IMR-90 (cell line): ENCODE results near the gene SIGLEC14. TPM values are rescaled to one million over a fixed set of nuclear protein-coding genes. Genes with fewer than 3 reads are reported as not detected.

ENCODE experiments used
- ATAC-seq: fragments of 200-7000 bp; cut with Tn5 transposase; 2 replicates; pipeline ENCODE4 v1.9.1; 2020; ENCODE audit warnings: low read depth, mild to moderate bottlenecking, moderate library complexity
- BruUV-seq: library from RNA; stranded (reverse); fragments of 400-500 nt; replicated peaks from 2 replicates; lab custom pipeline; 2021; lab: Mats Ljungman, UMichigan
- CTCF ChIA-PET: fragments of 300-600 bp; formaldehyde crosslinking; extraction: SDS; loops from one replicate; lab custom pipeline; 2021; ENCODE audit warnings: antibody characterized with exemption; lab: Yijun Ruan, JAX
- POLR2A ChIA-PET: fragments of 300-600 bp; sonication (Branson Sonifier 250); formaldehyde crosslinking; loops from one replicate; lab custom pipeline; 2022; ENCODE audit warnings: antibody characterized with exemption; ENCODE audit not compliant: unreplicated experiment; lab: Charles Lee
- DNase-seq: peaks from one replicate; pipeline ENCODE4 v3.0.0; 2013
- H2AFZ ChIP-seq: replicated peaks from 2 replicates; pipeline ENCODE3; 2013; ENCODE audit warnings: low read length, mild to moderate bottlenecking; ENCODE audit not compliant: poor library complexity
- H2AK5ac ChIP-seq: 2 replicates; pipeline ENCODE4 v1.6.1; 2013; ENCODE audit warnings: low read depth, low read length, inconsistent platforms
- H2AK9ac ChIP-seq: replicated peaks from 2 replicates; pipeline ENCODE3; 2013; ENCODE audit warnings: mild to moderate bottlenecking, low read depth, low read length, moderate library complexity; ENCODE audit not compliant: poor library complexity
- H2BK120ac ChIP-seq: 2 replicates; pipeline ENCODE4 v1.6.1; 2013; ENCODE audit warnings: low read depth, low read length, inconsistent platforms
- H2BK15ac ChIP-seq: 3 replicates; pipeline ENCODE4 v1.6.1; 2013; ENCODE audit warnings: low read depth, low read length, inconsistent platforms
- H2BK20ac ChIP-seq: 2 replicates; pipeline ENCODE4 v1.6.1; 2013; ENCODE audit warnings: low read depth, mild to moderate bottlenecking, inconsistent platforms, low read length, moderate library complexity
- H2BK5ac ChIP-seq: 2 replicates; pipeline ENCODE4 v1.6.1; 2013; ENCODE audit warnings: mild to moderate bottlenecking, low read depth, low read length, inconsistent platforms; ENCODE audit not compliant: poor library complexity, severe bottlenecking
- H3K14ac ChIP-seq: replicated peaks from 2 replicates; pipeline ENCODE4 v1.6.1; 2013; ENCODE audit warnings: low read depth, low read length, inconsistent platforms
- H3K18ac ChIP-seq: 2 replicates; pipeline ENCODE4 v1.6.1; 2013; ENCODE audit warnings: low read depth, low read length, control low read depth
- H3K23ac ChIP-seq: 2 replicates; pipeline ENCODE4 v1.6.1; 2013; ENCODE audit warnings: low read depth, low read length, inconsistent platforms
- H3K27ac ChIP-seq: 2 replicates; pipeline ENCODE4 v1.5.1; 2013; ENCODE audit warnings: mild to moderate bottlenecking, control low read depth, low read length; ENCODE audit not compliant: insufficient read depth
- H3K27me3 ChIP-seq: 2 replicates; pipeline ENCODE4 v1.6.1; 2013; ENCODE audit warnings: low read length; ENCODE audit not compliant: control insufficient read depth, insufficient read depth
- H3K36me3 ChIP-seq: 2 replicates; pipeline ENCODE4 v1.6.1; 2013; ENCODE audit warnings: low read length, mixed read lengths; ENCODE audit not compliant: control insufficient read depth, insufficient read depth
- H3K4ac ChIP-seq: 2 replicates; pipeline ENCODE4 v1.6.1; 2013; ENCODE audit warnings: low read depth, low read length, inconsistent platforms
- H3K4me1 ChIP-seq: 2 replicates; pipeline ENCODE4 v1.6.1; 2013; ENCODE audit warnings: low read length, mixed read lengths; ENCODE audit not compliant: control insufficient read depth, insufficient read depth
- H3K4me2 ChIP-seq: 2 replicates; pipeline ENCODE4 v1.6.1; 2013; ENCODE audit warnings: low read depth, mild to moderate bottlenecking, control low read depth, low read length, moderate library complexity
- H3K4me3 ChIP-seq: 2 replicates; pipeline ENCODE4 v1.5.1; 2013; ENCODE audit warnings: low read depth, mild to moderate bottlenecking, control low read depth, low read length, moderate library complexity; ENCODE audit not compliant: insufficient read depth
- H3K56ac ChIP-seq: 2 replicates; pipeline ENCODE4 v1.6.1; 2013; ENCODE audit warnings: low read length, inconsistent platforms; ENCODE audit not compliant: insufficient read depth; ENCODE audit errors: extremely low read depth
- H3K79me1 ChIP-seq, 2 experiments: 2 replicates each; pipeline ENCODE4 v1.6.1; 2013; ENCODE audit warnings: low read length in 2 of 2, inconsistent platforms in 1 of 2, low read depth in 1 of 2
- H3K9ac ChIP-seq: 2 replicates; pipeline ENCODE4 v1.6.1; 2013; ENCODE audit warnings: low read depth, low read length, control low read depth
- H3K9me1 ChIP-seq: 2 replicates; pipeline ENCODE4 v1.6.1; 2013; ENCODE audit warnings: low read length, inconsistent platforms; ENCODE audit not compliant: insufficient read depth
- H3K9me3 ChIP-seq: 2 replicates; pipeline ENCODE4 v1.6.1; 2013; ENCODE audit warnings: low read length; ENCODE audit not compliant: control insufficient read depth, insufficient read depth
- H4K20me1 ChIP-seq: 2 replicates; pipeline ENCODE4 v1.6.1; 2013; ENCODE audit warnings: low read length, inconsistent platforms; ENCODE audit not compliant: insufficient read depth
- H4K5ac ChIP-seq: 2 replicates; pipeline ENCODE4 v1.6.1; 2013; ENCODE audit warnings: mild to moderate bottlenecking, low read depth, low read length, control low read depth
- H4K8ac ChIP-seq, 2 experiments: 2 replicates each; pipeline ENCODE4 v1.6.1; 2013; ENCODE audit warnings: low read depth in 2 of 2, low read length in 2 of 2, control low read depth in 1 of 2, inconsistent platforms in 1 of 2
- H4K91ac ChIP-seq: 2 replicates; pipeline ENCODE4 v1.6.1; 2013; ENCODE audit warnings: low read depth, low read length, inconsistent platforms; ENCODE audit not compliant: insufficient read depth
- BHLHE40 ChIP-seq: fragments of 150-350 bp; IDR thresholded peaks from 2 replicates; pipeline ENCODE4 v1.6.1; 2016; ENCODE audit warnings: mild to moderate bottlenecking, low read depth, low read length
- CEBPB ChIP-seq: IDR thresholded peaks from 2 replicates; pipeline ENCODE4 v1.6.1; 2012; ENCODE audit warnings: low read depth, low read length, improper control_type of control experiment
- CHD1 ChIP-seq: IDR thresholded peaks from 2 replicates; pipeline ENCODE4 v1.6.1; 2012; ENCODE audit warnings: low read depth, low read length, improper control_type of control experiment
- FOS ChIP-seq: fragments of 150-350 bp; IDR thresholded peaks from 2 replicates; pipeline ENCODE4 v1.6.1; 2016; ENCODE audit warnings: low read depth, low read length
- MAFK ChIP-seq: IDR thresholded peaks from 2 replicates; pipeline ENCODE4 v1.6.1; 2012; ENCODE audit warnings: low read depth, low read length, improper control_type of control experiment
- MAZ ChIP-seq: IDR thresholded peaks from 2 replicates; pipeline ENCODE4 v1.6.1; 2012; ENCODE audit warnings: low read depth, mild to moderate bottlenecking, low read length, improper control_type of control experiment, moderate library complexity, borderline replicate concordance
- MXI1 ChIP-seq: IDR thresholded peaks from 2 replicates; pipeline ENCODE4 v1.6.1; 2012; ENCODE audit warnings: low read depth, mild to moderate bottlenecking, low read length, moderate library complexity, borderline replicate concordance
- NFE2L2 ChIP-seq: fragments of 150-350 bp; IDR thresholded peaks from 2 replicates; pipeline ENCODE4 v1.6.1; 2016; ENCODE audit warnings: low read depth, mild to moderate bottlenecking, low read length
- POLR2A ChIP-seq: IDR thresholded peaks from 2 replicates; pipeline ENCODE4 v1.6.1; 2012; ENCODE audit warnings: mild to moderate bottlenecking, low read depth, low read length
- RAD21 ChIP-seq: IDR thresholded peaks from 2 replicates; pipeline ENCODE4 v1.6.1; 2012; ENCODE audit warnings: low read length, improper control_type of control experiment
- RCOR1 ChIP-seq: IDR thresholded peaks from 2 replicates; pipeline ENCODE4 v1.6.1; 2012; ENCODE audit warnings: mild to moderate bottlenecking, low read length, improper control_type of control experiment; ENCODE audit not compliant: insufficient replicate concordance
- RFX5 ChIP-seq: IDR thresholded peaks from 2 replicates; pipeline ENCODE4 v1.8.0; 2012; ENCODE audit warnings: low read depth, mild to moderate bottlenecking, low read length, moderate library complexity
- SMC3 ChIP-seq: fragments of 150-350 bp; IDR thresholded peaks from 2 replicates; pipeline ENCODE4 v1.6.1; 2016; ENCODE audit warnings: low read depth, mild to moderate bottlenecking, antibody characterized with exemption, low read length, moderate library complexity
- WGBS, 2 experiments: methylation state at CpG; one replicate each; pipeline versions ENCODE4 v1.1.5 to v1.1.7; 2013; ENCODE audit warnings: missing lambda C conversion rate in 2 of 2; ENCODE audit not compliant: insufficient read length in 1 of 2; ENCODE audit errors: extremely low coverage in 2 of 2; 5-methylcytosine and 5-hydroxymethylcytosine counted together
- dilution Hi-C: fragments of 300-500 bp; cut with HindIII; formaldehyde crosslinking; loops from one replicate; pipeline ENCODE4 v1.14.3; 2018; ENCODE audit warnings: low sequenced_read_pairs; ENCODE audit not compliant: unreplicated experiment
- in situ Hi-C: fragments of 300-500 bp; cut with MboI; formaldehyde crosslinking; loops from 3 replicates; pipeline ENCODE4 v1.14.3; 2019; ENCODE audit warnings: low sequenced_read_pairs, inconsistent platforms, mixed read lengths
- intact Hi-C: fragments of 100-400 bp; cut with micrococcal nuclease; formaldehyde crosslinking; loops from 2 replicates; pipeline ENCODE4 v1.10.0; 2022
- polyA plus RNA-seq, 3 experiments: library from polyadenylated mRNA; depleted of rRNA; stranded (reverse); fragments of >200 nt; gene quantifications; 2 replicates each; pipeline ENCODE4 v1.2.3, GENCODE V29; 2012; ENCODE audit warnings: low replicate concordance in 1 of 3
- total RNA-seq: library from RNA; depleted of rRNA; stranded (reverse); fragments of >200 nt; gene quantifications from 2 replicates; pipeline ENCODE4 v1.2.3, GENCODE V29; 2012
- TF ChIP-seq, protein P1 (sequence below): fragments of 150-350 bp; IDR thresholded peaks from 2 replicates; pipeline ENCODE4 v1.6.1; 2016; ENCODE audit warnings: low read depth, mild to moderate bottlenecking, low read length, moderate library complexity, borderline replicate concordance
- TF ChIP-seq, protein P2 (sequence below): fragments of 150-350 bp; IDR thresholded peaks from 2 replicates; pipeline ENCODE4 v1.6.1; 2017; ENCODE audit warnings: mild to moderate bottlenecking, antibody characterized with exemption, low read length, low read depth
- TF ChIP-seq, protein P3 (sequence below): conservative IDR thresholded peaks from 2 replicates; pipeline ENCODE4 v1.5.1; 2012; ENCODE audit warnings: mild to moderate bottlenecking, low read depth, low read length, improper control_type of control experiment

SIGLEC14 gene
- total and polyA plus RNA-seq, 2 of the 4 experiments (the other 2 are of a cell fraction): not detected

DNA sequence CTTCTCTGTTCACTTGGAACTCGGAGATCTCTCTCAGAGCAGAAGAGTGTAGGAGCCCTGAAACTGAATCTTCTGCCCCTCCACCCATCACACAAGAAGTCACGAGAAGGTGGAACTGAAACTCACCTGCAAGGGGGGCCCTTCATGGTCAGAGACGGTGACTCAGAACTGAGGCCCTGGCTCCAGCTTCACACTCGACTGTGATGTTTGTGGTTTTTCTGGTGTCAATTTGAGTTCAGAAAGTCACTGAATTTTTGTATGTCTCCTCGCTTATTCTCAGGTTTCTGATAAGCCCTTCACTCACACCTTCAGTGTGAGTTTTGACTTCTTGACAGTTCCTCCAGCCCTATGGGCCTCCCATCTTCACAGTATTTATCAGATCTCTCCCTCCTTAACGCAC, 39.5 kb downstream of the SIGLEC14 start:
- H3K9me3 ChIP-seq: no peaks in the 10 kb centered on the region
- dilution Hi-C loops: no loop called here
- no peak overlapping the region for H4K91ac ChIP-seq
- intact Hi-C loops: no loop called here
- BruUV-seq: no TSS peak
- H3K36me3 ChIP-seq: no peaks in the 10 kb centered on the region
- H3K23ac ChIP-seq: no peak overlapping the region
- no peaks in the 10 kb centered on the region for H3K4me1 ChIP-seq
- H2AK5ac ChIP-seq: no peak overlapping the region
- H2BK15ac ChIP-seq: no peak overlapping the region
- TF ChIP-seq POLR2A (no peak), CEBPB (no peak), RAD21 (no peak), BHLHE40 (no peak), CHD1 (no peak), MAFK (no peak), NFE2L2 (no peak), RCOR1 (no peak), FOS (no peak), RFX5 (no peak), MAZ (no peak), SMC3 (no peak), MXI1 (no peak)
- TF ChIP-seq, protein P1, sequence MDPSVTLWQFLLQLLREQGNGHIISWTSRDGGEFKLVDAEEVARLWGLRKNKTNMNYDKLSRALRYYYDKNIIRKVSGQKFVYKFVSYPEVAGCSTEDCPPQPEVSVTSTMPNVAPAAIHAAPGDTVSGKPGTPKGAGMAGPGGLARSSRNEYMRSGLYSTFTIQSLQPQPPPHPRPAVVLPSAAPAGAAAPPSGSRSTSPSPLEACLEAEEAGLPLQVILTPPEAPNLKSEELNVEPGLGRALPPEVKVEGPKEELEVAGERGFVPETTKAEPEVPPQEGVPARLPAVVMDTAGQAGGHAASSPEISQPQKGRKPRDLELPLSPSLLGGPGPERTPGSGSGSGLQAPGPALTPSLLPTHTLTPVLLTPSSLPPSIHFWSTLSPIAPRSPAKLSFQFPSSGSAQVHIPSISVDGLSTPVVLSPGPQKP: no peak
- TF ChIP-seq, protein P2, sequence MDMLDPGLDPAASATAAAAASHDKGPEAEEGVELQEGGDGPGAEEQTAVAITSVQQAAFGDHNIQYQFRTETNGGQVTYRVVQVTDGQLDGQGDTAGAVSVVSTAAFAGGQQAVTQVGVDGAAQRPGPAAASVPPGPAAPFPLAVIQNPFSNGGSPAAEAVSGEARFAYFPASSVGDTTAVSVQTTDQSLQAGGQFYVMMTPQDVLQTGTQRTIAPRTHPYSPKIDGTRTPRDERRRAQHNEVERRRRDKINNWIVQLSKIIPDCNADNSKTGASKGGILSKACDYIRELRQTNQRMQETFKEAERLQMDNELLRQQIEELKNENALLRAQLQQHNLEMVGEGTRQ: no peak
- TF ChIP-seq, protein P3, sequence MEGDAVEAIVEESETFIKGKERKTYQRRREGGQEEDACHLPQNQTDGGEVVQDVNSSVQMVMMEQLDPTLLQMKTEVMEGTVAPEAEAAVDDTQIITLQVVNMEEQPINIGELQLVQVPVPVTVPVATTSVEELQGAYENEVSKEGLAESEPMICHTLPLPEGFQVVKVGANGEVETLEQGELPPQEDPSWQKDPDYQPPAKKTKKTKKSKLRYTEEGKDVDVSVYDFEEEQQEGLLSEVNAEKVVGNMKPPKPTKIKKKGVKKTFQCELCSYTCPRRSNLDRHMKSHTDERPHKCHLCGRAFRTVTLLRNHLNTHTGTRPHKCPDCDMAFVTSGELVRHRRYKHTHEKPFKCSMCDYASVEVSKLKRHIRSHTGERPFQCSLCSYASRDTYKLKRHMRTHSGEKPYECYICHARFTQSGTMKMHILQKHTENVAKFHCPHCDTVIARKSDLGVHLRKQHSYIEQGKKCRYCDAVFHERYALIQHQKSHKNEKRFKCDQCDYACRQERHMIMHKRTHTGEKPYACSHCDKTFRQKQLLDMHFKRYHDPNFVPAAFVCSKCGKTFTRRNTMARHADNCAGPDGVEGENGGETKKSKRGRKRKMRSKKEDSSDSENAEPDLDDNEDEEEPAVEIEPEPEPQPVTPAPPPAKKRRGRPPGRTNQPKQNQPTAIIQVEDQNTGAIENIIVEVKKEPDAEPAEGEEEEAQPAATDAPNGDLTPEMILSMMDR: no peak
- H4K5ac ChIP-seq: no peak overlapping the region
- H2BK20ac ChIP-seq: no peak overlapping the region
- H3K18ac ChIP-seq: no peak overlapping the region
- H3K4ac ChIP-seq: no peak overlapping the region
- H2AFZ ChIP-seq: no peak overlapping the region
- no peak overlapping the region for H3K4me3 ChIP-seq
- no peak overlapping the region for H3K4me2 ChIP-seq
- H3K9me1 ChIP-seq: no peaks in the 10 kb centered on the region
- ChIA-PET POLR2A (no interaction called here), CTCF (no interaction called here)
- H3K27me3 ChIP-seq: peaks cover 2% of the 10 kb centered on the region; the same call in 1 of the 2 replicates
- in situ Hi-C loops: no loop called here
- no peaks in the 10 kb centered on the region for H4K20me1 ChIP-seq
- no peak for DNase-seq
- H4K8ac ChIP-seq: no peak overlapping the region
- WGBS, 2 experiments: no CpG with 5 or more reads among the region's 6 CpGs
- H3K56ac ChIP-seq: no peak overlapping the region
- H2BK5ac ChIP-seq: no peak overlapping the region
- H2AK9ac ChIP-seq: no peak overlapping the region
- H2BK120ac ChIP-seq: no peak overlapping the region
- ATAC-seq: no peak
- H3K14ac ChIP-seq: no peak overlapping the region
- H3K79me1 ChIP-seq: no peaks in the 10 kb centered on the region
- no peak overlapping the region for H3K27ac ChIP-seq
- no peak overlapping the region for H3K9ac ChIP-seq
